Hair follicular keratinocyte (primary cell): ENCODE data around the gene TP53I13. TPM values are rescaled to one million over a fixed set of nuclear protein-coding genes. Genes with fewer than 3 reads are reported as not detected.

Experiments used
- total RNA-seq: library from RNA; depleted of rRNA; stranded (reverse); fragments of >200 nt; gene quantifications from 2 replicates; pipeline ENCODE4 v1.2.3, GENCODE V29; 2015

TP53I13 gene, protein sequence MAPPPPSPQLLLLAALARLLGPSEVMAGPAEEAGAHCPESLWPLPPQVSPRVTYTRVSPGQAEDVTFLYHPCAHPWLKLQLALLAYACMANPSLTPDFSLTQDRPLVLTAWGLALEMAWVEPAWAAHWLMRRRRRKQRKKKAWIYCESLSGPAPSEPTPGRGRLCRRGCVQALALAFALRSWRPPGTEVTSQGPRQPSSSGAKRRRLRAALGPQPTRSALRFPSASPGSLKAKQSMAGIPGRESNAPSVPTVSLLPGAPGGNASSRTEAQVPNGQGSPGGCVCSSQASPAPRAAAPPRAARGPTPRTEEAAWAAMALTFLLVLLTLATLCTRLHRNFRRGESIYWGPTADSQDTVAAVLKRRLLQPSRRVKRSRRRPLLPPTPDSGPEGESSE
- total RNA-seq = 30.2 and 33.9 TPM in 2 replicates

DNA sequence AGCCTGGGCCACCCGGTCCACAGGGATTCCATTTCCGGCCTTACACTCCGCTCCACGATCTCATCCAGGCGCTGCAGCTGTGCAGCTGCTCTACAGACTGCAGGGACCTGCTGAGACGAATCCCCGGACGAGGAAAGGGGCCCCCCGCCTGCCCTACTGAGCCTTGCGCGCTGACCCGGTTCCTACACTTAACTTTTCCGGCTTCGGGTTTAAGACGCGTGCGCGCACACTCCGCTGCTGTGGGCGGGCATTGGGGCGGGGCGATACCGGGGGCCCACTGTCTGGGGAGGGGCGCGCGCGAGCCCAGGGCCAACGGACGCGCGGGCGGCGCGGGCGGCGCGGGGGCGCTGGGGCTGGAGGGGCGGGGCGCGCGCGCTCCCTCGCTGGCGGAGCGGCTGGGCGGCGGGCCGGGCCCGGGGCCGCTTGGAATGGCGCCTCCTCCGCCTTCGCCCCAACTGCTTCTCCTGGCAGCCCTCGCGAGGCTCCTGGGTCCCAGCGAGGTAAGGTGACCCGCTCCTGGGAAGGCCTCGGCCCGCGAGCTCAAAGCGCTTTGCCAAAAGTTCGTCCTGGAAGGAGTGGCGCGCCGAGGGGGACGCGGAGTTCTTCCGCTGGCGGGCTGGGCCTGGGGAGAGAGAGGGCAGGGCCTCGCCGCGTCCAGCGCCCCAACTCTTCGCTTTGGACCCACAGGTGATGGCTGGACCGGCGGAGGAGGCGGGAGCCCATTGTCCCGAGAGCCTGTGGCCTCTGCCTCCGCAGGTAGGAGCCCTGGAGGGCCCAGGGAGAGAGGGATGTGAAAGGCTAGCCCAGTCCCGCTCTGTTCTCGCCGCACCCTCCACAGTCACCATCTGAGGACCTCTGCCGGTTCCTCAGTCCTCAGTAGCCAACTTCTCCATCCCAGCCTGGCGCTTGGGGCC, at the start of gene TP53I13:
Gene TP53I13 (plus strand): TSS at position 371 of the 914 bp plus-strand sequence. CDS start 58 bp downstream, at position 429.

DNA sequence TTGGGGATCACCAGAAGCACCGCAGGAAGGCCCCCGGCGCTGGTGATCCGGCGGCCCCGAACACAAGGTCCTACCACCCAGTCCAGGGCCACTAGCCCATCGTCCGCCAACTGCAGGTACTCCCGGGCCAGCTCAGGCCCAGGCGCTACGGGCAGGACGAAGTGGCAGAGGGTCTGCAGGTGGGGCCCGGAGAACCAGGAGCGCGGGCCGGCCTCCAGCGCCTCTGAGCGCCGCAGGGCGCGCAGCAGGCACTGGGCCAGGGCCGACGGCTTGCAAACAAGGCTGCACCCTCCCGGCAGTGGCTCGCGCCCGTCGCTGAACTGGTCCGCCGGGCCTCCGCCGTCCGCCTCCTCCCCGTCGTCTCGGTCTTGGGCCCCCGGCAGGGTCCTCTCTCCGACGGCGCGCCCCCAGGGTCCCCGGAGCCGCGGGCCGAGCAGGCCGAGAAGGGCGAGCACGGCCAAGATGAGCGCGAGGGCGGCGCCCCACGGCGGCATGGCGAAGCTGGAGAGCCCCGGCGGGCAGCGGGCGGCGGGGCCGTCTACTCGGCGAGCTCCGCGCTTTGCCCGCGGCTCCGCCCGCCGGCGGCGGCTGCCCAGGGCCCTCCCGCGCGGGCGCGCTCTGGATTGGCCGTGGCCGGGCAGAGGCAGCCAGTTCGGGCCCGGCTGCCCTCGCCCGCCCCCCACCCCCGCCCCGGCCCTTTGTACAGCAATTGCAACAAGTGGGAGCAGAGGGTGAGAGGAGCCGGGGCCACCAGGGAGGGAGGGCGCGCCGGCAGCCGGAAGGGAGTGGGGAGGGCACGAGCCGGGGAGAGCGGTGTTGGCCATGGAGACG, 1.8 kb upstream of the TP53I13 start, which contains the start of gene ABHD15:
Gene ABHD15 (minus strand): TSS at position 565 of the 831 bp plus-strand sequence. CDS start 71 bp downstream, at position 494.

DNA sequence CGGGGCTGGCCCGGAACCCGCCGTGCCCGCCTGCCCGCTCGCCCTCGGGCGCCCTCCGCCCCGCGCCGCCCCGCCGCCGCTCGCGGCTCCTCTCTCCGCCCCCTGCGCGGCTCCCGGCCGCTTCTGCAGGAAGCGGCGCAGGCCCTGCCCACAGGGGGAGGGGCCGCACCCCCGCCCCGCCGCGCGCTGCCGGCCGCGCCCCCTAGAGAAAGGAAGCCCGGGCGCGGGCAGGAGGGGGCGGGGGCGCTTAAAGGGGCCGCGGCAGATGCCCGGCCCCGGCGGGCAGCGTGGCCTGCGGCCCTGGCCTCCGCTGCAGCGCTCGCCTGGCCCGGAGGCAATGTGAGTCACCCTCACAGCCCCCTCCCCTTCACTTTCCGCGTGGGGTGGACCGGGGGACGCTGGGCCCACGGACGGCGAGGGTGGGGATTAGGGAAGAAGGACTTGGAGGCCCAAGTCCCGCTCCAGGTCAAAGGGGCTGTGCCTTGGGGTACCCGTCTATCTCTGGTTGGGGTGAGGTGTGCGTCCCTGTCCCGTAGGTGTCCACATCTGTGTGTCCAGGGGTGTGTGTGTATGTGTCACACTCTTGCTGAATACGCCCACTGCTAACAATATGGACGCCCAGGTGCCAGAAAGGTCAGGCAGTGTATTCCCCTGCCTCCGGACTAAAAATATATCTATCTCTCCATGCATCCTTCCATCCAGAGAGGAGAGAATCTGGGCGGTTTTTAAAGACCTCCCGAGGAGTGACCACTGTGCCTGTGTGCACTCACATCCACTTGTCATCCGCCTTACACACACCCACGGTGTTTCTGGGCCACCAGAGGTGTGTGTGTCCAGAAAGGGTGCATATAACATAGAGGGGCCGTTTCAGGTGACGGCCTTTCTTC, 21.3 kb downstream of the TP53I13 start, which contains the start of gene GIT1:
Gene GIT1 (minus strand): TSS at position 125 of the 887 bp plus-strand sequence. CDS start 270 bp downstream, outside the sequence.

DNA sequence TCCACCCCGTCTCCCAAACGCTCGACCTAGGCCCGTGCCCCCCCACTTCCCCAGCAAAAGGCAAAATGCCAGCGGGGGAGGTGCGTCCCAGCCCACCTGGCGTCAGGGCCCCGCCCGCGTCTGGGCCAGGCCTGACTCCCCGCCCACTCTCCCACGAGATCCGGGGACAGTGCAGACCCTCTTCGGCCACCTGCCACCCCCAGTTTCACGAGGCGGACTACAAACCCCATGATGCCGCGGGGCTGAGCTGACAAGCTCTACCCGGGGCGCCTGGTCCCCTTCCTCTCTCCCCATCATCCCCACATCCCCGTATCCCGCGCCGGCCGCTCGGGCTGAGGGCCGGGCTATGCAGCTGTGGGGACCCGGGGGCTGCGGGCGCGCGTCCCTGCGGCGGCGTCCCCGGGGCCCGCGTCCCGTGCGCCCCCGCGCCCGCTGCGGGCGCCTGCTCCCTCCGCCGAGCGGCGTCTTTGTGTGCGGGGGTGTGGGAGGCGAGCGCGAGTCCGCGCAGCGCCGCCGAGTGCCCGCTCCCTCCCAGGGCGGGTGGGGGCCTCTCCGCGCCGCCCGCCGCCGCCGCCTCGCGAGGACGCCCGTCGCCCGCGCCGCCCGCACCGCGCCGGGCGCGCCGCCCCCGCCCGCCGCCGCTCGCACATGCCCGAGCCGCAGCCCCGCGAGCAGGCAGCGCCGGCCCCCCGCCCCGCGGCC, 24.5 kb downstream of the TP53I13 start, which contains the start of gene ANKRD13B:
Gene ANKRD13B (plus strand): TSS at position 283 of the 702 bp plus-strand sequence. CDS start 490 bp downstream, outside the sequence.

Other genes starting within 250 kb of the TP53I13 start
- gene TAOK1, start 178.3 kb upstream of the TP53I13 start, total RNA-seq = 19.5 and 29.0 TPM in 2 replicates
- gene ABHD15, start 1.7 kb upstream of the TP53I13 start, total RNA-seq = 5.7 and 8.5 TPM in 2 replicates
- 39.7 and 43.4 TPM in 2 replicates for gene GIT1, start 20.9 kb downstream of the TP53I13 start, total RNA-seq
- 9.1 and 10.6 TPM in 2 replicates for gene ANKRD13B, start 24.4 kb downstream of the TP53I13 start, total RNA-seq
- 4.8 and 9.9 TPM in 2 replicates for gene CORO6, start 54.2 kb downstream of the TP53I13 start, total RNA-seq